RWPE2 (cell line): ENCODE results near the gene DMAC2L.

Source experiments
- ATAC-seq: fragments of 200-7000 bp; cut with Tn5 transposase; 3 replicates; pipeline ENCODE4 v1.9.1; 2021; ENCODE audit warnings: low read depth
- DNase-seq: peaks from one replicate; pipeline ENCODE4 v3.0.0-alpha.2; 2020; ENCODE audit warnings: low spot score
- H3K27ac ChIP-seq: fragments of 450-650 bp; 2 replicates; pipeline ENCODE4 v1.5.1; 2017; ENCODE audit warnings: mild to moderate bottlenecking; ENCODE audit not compliant: poor library complexity, severe bottlenecking
- H3K27me3 ChIP-seq: fragments of 250-450 bp; sonication (Bioruptor Pico); 2 replicates; pipeline ENCODE4 v1.5.1; 2021; ENCODE audit warnings: mild to moderate bottlenecking, moderate library complexity; ENCODE audit not compliant: insufficient read depth, poor library complexity, severe bottlenecking
- H3K36me3 ChIP-seq: fragments of 250-450 bp; sonication (Bioruptor Pico); 2 replicates; pipeline ENCODE4 v1.5.1; 2020; ENCODE audit warnings: low read depth, mild to moderate bottlenecking, moderate library complexity
- H3K4me1 ChIP-seq: fragments of 250-450 bp; sonication (Bioruptor Pico); 2 replicates; pipeline ENCODE4 v1.5.1; 2021; ENCODE audit warnings: mild to moderate bottlenecking, moderate library complexity; ENCODE audit not compliant: insufficient read depth, poor library complexity, severe bottlenecking
- H3K4me3 ChIP-seq: fragments of 250-450 bp; sonication (Bioruptor Pico); 2 replicates; pipeline ENCODE4 v1.5.1; 2021; ENCODE audit warnings: mild to moderate bottlenecking, moderate library complexity; ENCODE audit not compliant: severe bottlenecking
- H3K9me3 ChIP-seq: fragments of 250-450 bp; sonication (Bioruptor Pico); 2 replicates; pipeline ENCODE4 v1.5.1; 2021; ENCODE audit warnings: mild to moderate bottlenecking, moderate library complexity; ENCODE audit not compliant: severe bottlenecking
- TF ChIP-seq, protein P1 (sequence below): fragments of 450-650 bp; IDR thresholded peaks from one replicate; pipeline ENCODE4 v1.5.1; 2017; ENCODE audit warnings: mild to moderate bottlenecking, moderate library complexity; ENCODE audit not compliant: poor library complexity, severe bottlenecking

The DMAC2L gene

DNA sequence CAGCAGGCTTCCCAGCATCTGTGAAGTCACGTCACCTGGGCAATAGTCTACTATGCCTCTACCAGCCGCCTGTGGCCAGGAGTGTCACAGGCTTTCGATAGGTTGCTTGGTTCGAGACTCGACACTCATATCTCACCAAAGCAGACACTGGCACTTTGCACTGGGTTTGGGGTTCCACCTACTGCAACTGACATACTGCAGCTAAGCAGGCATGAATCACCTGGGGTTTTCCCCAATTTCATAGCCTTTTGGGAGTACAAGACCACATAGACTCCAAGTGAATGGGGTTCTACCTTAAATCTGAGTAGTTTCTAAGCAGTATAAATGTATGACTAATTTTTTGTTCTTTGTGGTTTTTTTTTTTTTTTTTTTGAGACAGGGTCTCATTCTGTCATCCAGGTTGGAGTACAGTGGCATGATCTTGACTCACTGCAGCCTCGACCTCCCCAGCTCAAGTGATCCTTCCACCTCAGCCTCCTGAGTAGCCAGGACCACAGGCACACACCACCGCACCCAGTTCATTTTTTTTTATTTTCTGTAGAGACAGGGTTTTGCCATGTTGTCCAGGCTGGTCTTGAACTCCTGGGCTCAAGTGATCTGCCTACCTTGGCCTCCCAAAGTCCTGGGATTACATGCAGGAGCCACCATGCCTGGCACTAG, 32.1 kb downstream of the DMAC2L start:
- no peaks in the 10 kb centered on the region for H3K9me3 ChIP-seq
- peak; percentile 60 for ATAC-seq

DNA sequence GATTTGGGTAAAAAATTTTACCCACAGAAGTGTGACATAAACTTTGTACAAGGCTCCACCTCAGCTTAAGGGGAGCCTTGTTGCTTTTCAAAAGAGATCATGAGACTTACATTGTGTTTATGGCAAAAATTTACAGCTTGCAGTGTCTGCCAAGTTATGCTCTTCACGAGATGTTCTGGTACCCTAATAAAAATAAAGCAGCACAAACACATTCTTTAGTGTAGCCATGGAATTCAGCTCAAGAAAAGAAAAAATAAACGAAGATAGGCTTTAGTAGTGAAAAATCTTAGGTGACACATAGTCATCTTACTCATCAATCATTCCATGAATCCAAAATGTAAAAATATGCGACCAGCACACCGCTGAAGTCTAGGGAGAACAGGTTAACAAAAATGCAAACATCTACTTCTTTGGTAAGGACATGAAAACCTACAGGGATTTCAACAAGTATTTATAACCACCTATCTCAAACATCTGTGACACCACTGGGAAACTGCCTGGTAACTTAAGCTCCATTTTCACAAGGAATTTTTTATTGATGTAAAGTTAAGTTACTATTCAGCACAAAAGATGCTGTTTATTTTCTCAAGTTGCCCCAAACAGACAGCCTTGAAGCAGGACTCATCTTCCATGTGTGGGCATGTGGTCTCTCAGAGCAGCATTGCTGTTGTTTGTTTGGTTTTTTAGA, 32.9 kb downstream of the DMAC2L start:
- no peak for ATAC-seq
- no peak for DNase-seq
- H3K4me3 ChIP-seq: no peak overlapping the region
- no peaks in the 10 kb centered on the region for H3K36me3 ChIP-seq
- H3K4me1 ChIP-seq: peaks cover 19% of the 10 kb centered on the region
- H3K27ac ChIP-seq: no peak overlapping the region
- no peaks in the 10 kb centered on the region for H3K9me3 ChIP-seq
- TF ChIP-seq, protein P1, sequence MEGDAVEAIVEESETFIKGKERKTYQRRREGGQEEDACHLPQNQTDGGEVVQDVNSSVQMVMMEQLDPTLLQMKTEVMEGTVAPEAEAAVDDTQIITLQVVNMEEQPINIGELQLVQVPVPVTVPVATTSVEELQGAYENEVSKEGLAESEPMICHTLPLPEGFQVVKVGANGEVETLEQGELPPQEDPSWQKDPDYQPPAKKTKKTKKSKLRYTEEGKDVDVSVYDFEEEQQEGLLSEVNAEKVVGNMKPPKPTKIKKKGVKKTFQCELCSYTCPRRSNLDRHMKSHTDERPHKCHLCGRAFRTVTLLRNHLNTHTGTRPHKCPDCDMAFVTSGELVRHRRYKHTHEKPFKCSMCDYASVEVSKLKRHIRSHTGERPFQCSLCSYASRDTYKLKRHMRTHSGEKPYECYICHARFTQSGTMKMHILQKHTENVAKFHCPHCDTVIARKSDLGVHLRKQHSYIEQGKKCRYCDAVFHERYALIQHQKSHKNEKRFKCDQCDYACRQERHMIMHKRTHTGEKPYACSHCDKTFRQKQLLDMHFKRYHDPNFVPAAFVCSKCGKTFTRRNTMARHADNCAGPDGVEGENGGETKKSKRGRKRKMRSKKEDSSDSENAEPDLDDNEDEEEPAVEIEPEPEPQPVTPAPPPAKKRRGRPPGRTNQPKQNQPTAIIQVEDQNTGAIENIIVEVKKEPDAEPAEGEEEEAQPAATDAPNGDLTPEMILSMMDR: no peak
- no peaks in the 10 kb centered on the region for H3K27me3 ChIP-seq

More for the DNA sequence above, 32.1 kb downstream of the DMAC2L start:
- Histone ChIP-seq H3K36me3 (no peaks in the 10 kb centered on the region), H3K4me3 (no peak overlapping the region), H3K4me1 (peaks cover 19% of the 10 kb centered on the region), H3K27me3 (no peaks in the 10 kb centered on the region), H3K27ac (no peak overlapping the region)
- TF ChIP-seq, protein P1: no peak
- no peak for DNase-seq

GRCh38 chr14:50345846-50346422, 33.8 kb downstream of the DMAC2L start:
- TF ChIP-seq, protein P1: no peak
- ATAC-seq (no peak), DNase-seq (no peak)
- H3K9me3 ChIP-seq: no peaks in the 10 kb centered on the region
- no peak overlapping the region for H3K4me3 ChIP-seq
- no peaks in the 10 kb centered on the region for H3K36me3 ChIP-seq
- H3K27ac ChIP-seq: no peak overlapping the region
- peaks cover 19% of the 10 kb centered on the region for H3K4me1 ChIP-seq
- no peaks in the 10 kb centered on the region for H3K27me3 ChIP-seq

- Histone ChIP-seq H3K4me1 (peaks cover 13% of the 10 kb centered on the region), H3K27ac (no peak overlapping the region), H3K27me3 (no peaks in the 10 kb centered on the region), H3K9me3 (no peaks in the 10 kb centered on the region), H3K4me3 (no peak overlapping the region), H3K36me3 (no peaks in the 10 kb centered on the region)
- DNase-seq (no peak), ATAC-seq (peak; percentile 57; the same call in 2 of the 3 replicates)
- TF ChIP-seq, protein P1: no peak
Measured at GRCh38 chr14:50347521-50347920, 35.4 kb downstream of the DMAC2L start.
